ENCODE results near the gene LAMA1.

DNA sequence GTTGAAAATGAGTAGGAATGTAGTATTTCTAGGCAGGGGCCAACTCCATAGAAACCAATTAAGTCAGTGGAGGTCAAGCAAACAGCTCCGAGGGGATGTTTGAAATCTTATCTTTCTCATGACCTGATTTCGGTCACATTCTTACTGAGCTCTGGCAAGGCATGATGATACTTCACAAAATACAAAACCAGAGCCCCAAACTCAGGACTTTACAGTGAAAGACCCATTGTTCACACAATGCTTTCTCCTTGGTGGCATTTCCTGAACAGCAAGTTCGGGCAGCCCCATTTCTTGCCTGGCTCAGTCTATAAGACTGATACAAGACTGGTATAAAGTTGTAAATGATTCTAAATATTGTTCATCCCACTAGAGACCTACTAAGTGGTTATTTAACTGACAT is 53.3 kb downstream of the LAMA1 start:
- TF ChIP-seq, protein P1, sequence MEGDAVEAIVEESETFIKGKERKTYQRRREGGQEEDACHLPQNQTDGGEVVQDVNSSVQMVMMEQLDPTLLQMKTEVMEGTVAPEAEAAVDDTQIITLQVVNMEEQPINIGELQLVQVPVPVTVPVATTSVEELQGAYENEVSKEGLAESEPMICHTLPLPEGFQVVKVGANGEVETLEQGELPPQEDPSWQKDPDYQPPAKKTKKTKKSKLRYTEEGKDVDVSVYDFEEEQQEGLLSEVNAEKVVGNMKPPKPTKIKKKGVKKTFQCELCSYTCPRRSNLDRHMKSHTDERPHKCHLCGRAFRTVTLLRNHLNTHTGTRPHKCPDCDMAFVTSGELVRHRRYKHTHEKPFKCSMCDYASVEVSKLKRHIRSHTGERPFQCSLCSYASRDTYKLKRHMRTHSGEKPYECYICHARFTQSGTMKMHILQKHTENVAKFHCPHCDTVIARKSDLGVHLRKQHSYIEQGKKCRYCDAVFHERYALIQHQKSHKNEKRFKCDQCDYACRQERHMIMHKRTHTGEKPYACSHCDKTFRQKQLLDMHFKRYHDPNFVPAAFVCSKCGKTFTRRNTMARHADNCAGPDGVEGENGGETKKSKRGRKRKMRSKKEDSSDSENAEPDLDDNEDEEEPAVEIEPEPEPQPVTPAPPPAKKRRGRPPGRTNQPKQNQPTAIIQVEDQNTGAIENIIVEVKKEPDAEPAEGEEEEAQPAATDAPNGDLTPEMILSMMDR (IDR thresholded peaks at IDR 0.05; ENCODE audit: low read depth, low read length, poor library complexity, severe bottlenecking), result no peak
- TF ChIP-seq EZH2phosphoT487 (IDR thresholded peaks at IDR 0.05; ENCODE audit: borderline replicate concordance, low read length), result no peak
